Neural cell (in vitro differentiated cells): ENCODE results near the gene CXCR5. TPM values are rescaled to one million over a fixed set of nuclear protein-coding genes. Genes with fewer than 3 reads are reported as not detected.

Source experiments
- H2AFZ ChIP-seq: fragments of 200-600, 300-800 bp; sonication (generic), shearing (Covaris generic); 2 replicates; pipeline ENCODE4 v1.6.0; 2014; ENCODE audit warnings: low read depth, mild to moderate bottlenecking, antibody characterized with exemption, low read length, moderate library complexity
- H3F3A ChIP-seq: fragments of 200-600 bp; shearing (Covaris generic); 2 replicates; pipeline ENCODE4 v1.6.1; 2016; ENCODE audit warnings: mild to moderate bottlenecking, moderate library complexity, mixed read lengths, antibody characterized with exemption, low read length; ENCODE audit not compliant: insufficient read depth, poor library complexity, severe bottlenecking
- H3K27ac ChIP-seq: fragments of 200-600, 300-800 bp; sonication (generic), shearing (Covaris generic); 2 replicates; pipeline ENCODE4 v1.5.1; 2014; ENCODE audit warnings: mild to moderate bottlenecking, low read length, moderate library complexity
- H3K27me3 ChIP-seq: fragments of 300-800, 200-600 bp; sonication (generic), shearing (Covaris generic); 2 replicates; pipeline ENCODE4 v1.6.0; 2014; ENCODE audit warnings: mild to moderate bottlenecking, low read depth, low read length, moderate library complexity; ENCODE audit not compliant: insufficient read depth
- H3K36me3 ChIP-seq: fragments of 300-800, 200-600 bp; sonication (generic), shearing (Covaris generic); 2 replicates; pipeline ENCODE4 v1.5.1; 2014; ENCODE audit warnings: mild to moderate bottlenecking, antibody characterized with exemption, low read length, moderate library complexity; ENCODE audit not compliant: insufficient read depth
- H3K4me2 ChIP-seq: fragments of 300-800, 200-600 bp; sonication (generic), shearing (Covaris generic); 2 replicates; pipeline ENCODE4 v1.6.0; 2014; ENCODE audit warnings: mild to moderate bottlenecking, low read length
- H3K4me3 ChIP-seq: fragments of 300-800, 200-600 bp; sonication (generic), shearing (Covaris generic); 2 replicates; pipeline ENCODE4 v1.5.1; 2014; ENCODE audit warnings: mild to moderate bottlenecking, low read length, moderate library complexity
- H3K79me2 ChIP-seq: fragments of 200-600 bp; shearing (Covaris generic); replicated peaks from 2 replicates; pipeline ENCODE4 v1.6.0; 2014; ENCODE audit warnings: mild to moderate bottlenecking, low read length, moderate library complexity; ENCODE audit not compliant: insufficient read depth
- H3K9ac ChIP-seq: fragments of 300-800, 200-600 bp; sonication (generic), shearing (Covaris generic); 2 replicates; pipeline ENCODE4 v1.6.1; 2016; ENCODE audit warnings: mild to moderate bottlenecking, low read length, mixed read lengths
- H3K9me2 ChIP-seq: fragments of 200-600 bp; shearing (Covaris generic); 2 replicates; pipeline ENCODE4 v1.6.1; 2016; ENCODE audit warnings: mild to moderate bottlenecking, low read length, mixed read lengths; ENCODE audit not compliant: insufficient read depth
- H3K9me3 ChIP-seq: fragments of 200-600, 300-800 bp; sonication (generic), shearing (Covaris generic); 2 replicates; pipeline ENCODE4 v1.6.1; 2016; ENCODE audit warnings: mild to moderate bottlenecking, mixed run types, low read length, moderate library complexity, mixed read lengths
- H4K20me1 ChIP-seq: fragments of 200-600 bp; shearing (Covaris generic); 2 replicates; pipeline ENCODE4 v1.6.1; 2016; ENCODE audit warnings: mild to moderate bottlenecking, mixed run types; ENCODE audit not compliant: insufficient read depth
- CTCF ChIP-seq: fragments of 450-650 bp; IDR thresholded peaks from 2 replicates; pipeline ENCODE4 v1.5.1; 2014; ENCODE audit warnings: antibody characterized with exemption, mild to moderate bottlenecking, moderate library complexity; ENCODE audit not compliant: poor library complexity, severe bottlenecking
- EP300 ChIP-seq: fragments of 450-650 bp; conservative IDR thresholded peaks from 2 replicates; pipeline ENCODE4 v1.6.1; 2014; ENCODE audit warnings: antibody characterized with exemption, mild to moderate bottlenecking, moderate library complexity; ENCODE audit not compliant: poor library complexity, severe bottlenecking
- EZH2 ChIP-seq: fragments of 200-600, 300-800 bp; shearing (Covaris generic), sonication (generic); IDR thresholded peaks from 2 replicates; pipeline ENCODE4 v1.6.1; 2014; ENCODE audit warnings: antibody characterized with exemption, low read length, borderline replicate concordance, mild to moderate bottlenecking; ENCODE audit not compliant: insufficient read depth, poor library complexity, severe bottlenecking
- MXI1 ChIP-seq: fragments of 450-650 bp; conservative IDR thresholded peaks from 2 replicates; pipeline ENCODE4 v1.6.1; 2014; ENCODE audit warnings: antibody characterized with exemption, mild to moderate bottlenecking; ENCODE audit not compliant: poor library complexity, severe bottlenecking
- POLR2AphosphoS5 ChIP-seq: IDR thresholded peaks from 2 replicates; pipeline ENCODE4 v1.6.1; 2012
- RAD21 ChIP-seq: fragments of 450-650 bp; conservative IDR thresholded peaks from 2 replicates; pipeline ENCODE4 v1.6.1; 2014; ENCODE audit warnings: antibody characterized with exemption, mild to moderate bottlenecking, moderate library complexity
- REST ChIP-seq: IDR thresholded peaks from 2 replicates; pipeline ENCODE4 v1.6.1; 2012; ENCODE audit warnings: borderline replicate concordance
- SMC3 ChIP-seq: fragments of 450-650 bp; conservative IDR thresholded peaks from 2 replicates; pipeline ENCODE4 v1.6.1; 2014; ENCODE audit warnings: antibody characterized with exemption, mild to moderate bottlenecking, moderate library complexity; ENCODE audit not compliant: poor library complexity
- TAF1 ChIP-seq: IDR thresholded peaks from 2 replicates; pipeline ENCODE4 v1.6.1; 2012; ENCODE audit warnings: low read depth
- polyA plus RNA-seq: library from polyadenylated mRNA; depleted of rRNA; stranded (reverse); fragments of >200 nt; gene quantifications from 2 replicates; pipeline ENCODE4 v1.2.3, GENCODE V29; 2014

Gene CXCR5
- polyA plus RNA-seq, 1 donor from 2014 or later = not detected

GRCh38 chr11:118897721-118898310 lies 14.1 kb downstream of the CXCR5 start:
- no peak overlapping the region for H3K4me3 ChIP-seq
- no peaks in the 10 kb centered on the region for H3F3A ChIP-seq
- H3K27ac ChIP-seq = no peak overlapping the region
- H3K27me3 ChIP-seq = no peaks in the 10 kb centered on the region
- no peak overlapping the region for H2AFZ ChIP-seq
- H3K9me3 ChIP-seq = no peaks in the 10 kb centered on the region
- no peaks in the 10 kb centered on the region for H3K9me2 ChIP-seq
- no peak overlapping the region for H3K4me2 ChIP-seq
- TF ChIP-seq TAF1 = no peak
- no peak for TF ChIP-seq EZH2
- TF ChIP-seq SMC3 = no peak
- TF ChIP-seq CTCF = no peak
- TF ChIP-seq EP300 = no peak
- no peak for TF ChIP-seq MXI1
- no peak for TF ChIP-seq REST
- no peak for TF ChIP-seq RAD21
- no peaks in the 10 kb centered on the region for H4K20me1 ChIP-seq
- no peaks in the 10 kb centered on the region for H3K79me2 ChIP-seq
- no peaks in the 10 kb centered on the region for H3K36me3 ChIP-seq
- H3K9ac ChIP-seq = no peak overlapping the region

DNA sequence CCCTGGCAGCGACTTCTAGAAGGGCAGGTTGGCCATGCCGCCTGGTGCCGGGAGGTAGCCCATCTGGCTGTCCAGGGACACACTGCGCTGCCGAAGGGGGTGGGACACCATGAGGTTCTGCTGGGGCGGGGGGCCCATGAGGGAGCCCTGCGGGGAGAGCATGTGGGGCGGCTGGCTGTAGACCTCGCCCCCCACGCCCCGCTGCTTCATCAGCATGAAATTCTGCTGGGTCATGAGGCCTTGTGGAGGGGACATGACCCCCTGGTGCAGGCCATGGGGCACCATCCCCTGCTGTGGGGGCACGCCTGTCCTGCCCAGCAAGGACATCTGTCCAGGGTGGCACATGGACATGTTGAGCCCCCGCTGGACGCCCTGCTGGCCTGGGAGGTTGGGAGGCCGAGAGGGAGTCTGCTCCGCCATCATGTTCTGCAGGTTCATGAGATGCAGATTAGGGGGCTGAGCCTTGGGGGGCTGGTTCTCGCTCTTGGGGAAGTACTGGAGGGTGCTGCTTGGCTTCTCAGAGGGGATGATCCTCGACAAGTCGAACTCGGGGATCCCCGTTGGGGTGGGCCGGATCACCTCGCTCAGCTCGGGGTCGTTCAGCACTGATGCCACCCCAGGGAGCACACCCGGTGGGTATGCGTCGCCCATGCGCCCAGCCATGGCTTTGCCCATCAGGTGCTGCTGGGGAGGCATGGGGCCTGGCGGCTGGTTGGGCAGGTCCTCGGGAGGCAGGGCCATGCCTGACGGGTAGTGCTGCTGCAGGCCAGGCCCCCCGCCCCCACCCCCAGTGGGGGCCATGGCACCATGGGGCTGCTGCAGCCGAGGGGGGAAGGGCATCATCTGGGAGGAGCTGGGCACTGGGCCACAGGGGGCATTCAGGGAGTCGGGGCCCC lies 15.0 kb downstream of the CXCR5 start:
- Histone ChIP-seq H3K79me2 (no peaks in the 10 kb centered on the region), H3K27ac (no peak overlapping the region), H3K9me3 (no peaks in the 10 kb centered on the region), H3K4me3 (no peak overlapping the region), H3K36me3 (no peaks in the 10 kb centered on the region), H3K9me2 (no peaks in the 10 kb centered on the region), H3F3A (no peaks in the 10 kb centered on the region), H3K27me3 (no peaks in the 10 kb centered on the region), H3K9ac (no peak overlapping the region), H3K4me2 (no peak overlapping the region), H2AFZ (no peak overlapping the region), H4K20me1 (no peaks in the 10 kb centered on the region)
- TF ChIP-seq TAF1 = no peak
- no peak for TF ChIP-seq RAD21
- TF ChIP-seq POLR2AphosphoS5 = no peak
- no peak for TF ChIP-seq REST
- TF ChIP-seq EZH2 = no peak
- no peak for TF ChIP-seq SMC3
- no peak for TF ChIP-seq EP300
- TF ChIP-seq MXI1 = no peak
- no peak for TF ChIP-seq CTCF
